Stimulated activated CD4-positive, alpha-beta T cell treated with anti-CD3 and anti-CD28 coated beads, Interleukin-12 subunit alpha, Interleukin-12 subunit beta, amount 100 ng/mL, for 4 hours (primary cell): ENCODE results near the gene SCYGR7.

Experiments used
- DNase-seq: peaks from one replicate; pipeline ENCODE4 v3.0.0-alpha.2; 2020

The SCYGR7 gene

GRCh38 chr2:227759411-227760118 is 31.4 kb downstream of the SCYGR7 start:
- DNase-seq, result no peak

- DNase-seq, result no peak
Measured at GRCh38 chr2:227761740-227762476, 33.8 kb downstream of the SCYGR7 start.

GRCh38 chr2:227765788-227766372 is 37.7 kb downstream of the SCYGR7 start:
- DNase-seq, result no peak

- peak; percentile 60 for DNase-seq
Measured at GRCh38 chr2:227766373-227766883, 38.3 kb downstream of the SCYGR7 start.

- DNase-seq, result no peak
Measured at GRCh38 chr2:227767830-227768229, 39.7 kb downstream of the SCYGR7 start.

GRCh38 chr2:227772197-227772661 is 44.1 kb downstream of the SCYGR7 start:
- DNase-seq, result no peak

GRCh38 chr2:227772932-227773331 is 44.8 kb downstream of the SCYGR7 start:
- DNase-seq, result no peak

GRCh38 chr2:227774011-227774624 is 46.0 kb downstream of the SCYGR7 start:
- DNase-seq, result no peak

- DNase-seq, result no peak
Measured at GRCh38 chr2:227774895-227775842, 47.0 kb downstream of the SCYGR7 start.
